A549 (cell line): ENCODE data around the gene PIGV. TPM values are rescaled to one million over a fixed set of nuclear protein-coding genes. Genes with fewer than 3 reads are reported as not detected.

Source experiments
- ATAC-seq, 2 experiments: fragments of 200-7000 bp in 1 of 2; fragments of >200 bp in 1 of 2; cut with Nextera tagmentation in 1 of 2; cut with Tn5 transposase in 1 of 2; 3 replicates each; pipeline versions ENCODE4 v1.8.0 to v1.9.1; 2018 to 2020; ENCODE audit warnings: mild to moderate bottlenecking in 1 of 2, moderate library complexity in 1 of 2
- CTCF ChIA-PET: fragments of 300-600 bp; sonication (Branson Sonifier 250); formaldehyde crosslinking; extraction: SDS; loops from one replicate; lab custom pipeline; 2021; ENCODE audit warnings: antibody characterized with exemption, inconsistent platforms; lab: Yijun Ruan, JAX
- POLR2A ChIA-PET: fragments of 350-600 bp; formaldehyde crosslinking; extraction: SDS; loops from one replicate; lab custom pipeline; 2021; ENCODE audit warnings: antibody characterized with exemption, inconsistent platforms; lab: Yijun Ruan, JAX
- DNase-seq, 2 experiments: peaks; one replicate each; pipeline versions ENCODE4 v3.0.0 to v3.0.0-alpha.2; 2011 to 2016; ENCODE audit warnings: low read depth in 1 of 2, low spot score in 1 of 2
- FAIRE-seq: peaks from 2 replicates; lab custom pipeline; 2011; peaks lifted over from hg19 to GRCh38; lab: Jason Lieb, UNC
- H3K27ac ChIP-seq, 2 experiments: fragments of >200 bp; sonication (Bioruptor Twin); formaldehyde crosslinking; 3 replicates each; pipeline ENCODE4 v1.5.1; 2016 to 2017
- H3K4me1 ChIP-seq: fragments of >200 bp; sonication (Bioruptor Twin); formaldehyde crosslinking; 3 replicates; pipeline ENCODE4 v1.6.1; 2016
- H3K4me2 ChIP-seq: fragments of >200 bp; sonication (Bioruptor Twin); formaldehyde crosslinking; 3 replicates; pipeline ENCODE4 v1.6.1; 2016
- H3K4me3 ChIP-seq: fragments of >200 bp; sonication (Bioruptor Twin); formaldehyde crosslinking; 3 replicates; pipeline ENCODE4 v1.5.1; 2016
- H3K9me3 ChIP-seq: fragments of >200 bp; sonication (Bioruptor Twin); formaldehyde crosslinking; 3 replicates; pipeline ENCODE4 v1.6.1; 2016
- BHLHE40 ChIP-seq: IDR thresholded peaks from 2 replicates; pipeline ENCODE4 v1.6.1; 2012; ENCODE audit warnings: low read depth, low read length, inconsistent platforms
- CEBPB ChIP-seq, 2 experiments: fragments of >200 bp in 1 of 2; sonication (Bioruptor Twin) in 1 of 2; formaldehyde crosslinking in 1 of 2; IDR thresholded peaks; 2 replicates each; pipeline ENCODE4 v1.6.1; 2012 to 2016
- CHD2 ChIP-seq: fragments of 150-350 bp; IDR thresholded peaks from 2 replicates; pipeline ENCODE4 v1.6.1; 2014; ENCODE audit warnings: low read length; ENCODE audit not compliant: partially characterized antibody
- EHMT2 ChIP-seq: fragments of 200-600 bp; sonication (generic); IDR thresholded peaks from 2 replicates; pipeline ENCODE4 v1.6.1; 2016; ENCODE audit warnings: antibody characterized with exemption, low read depth, mild to moderate bottlenecking, moderate library complexity
- ESRRA ChIP-seq: fragments of 150-350 bp; IDR thresholded peaks from 2 replicates; pipeline ENCODE4 v1.6.1; 2014; ENCODE audit warnings: mild to moderate bottlenecking, low read length, borderline replicate concordance
- FOSB ChIP-seq: fragments of 250-450 bp; sonication (Bioruptor Pico); IDR thresholded peaks from 2 replicates; pipeline ENCODE4 v1.5.0; 2020; ENCODE audit warnings: mild to moderate bottlenecking, moderate library complexity
- FOSL2 ChIP-seq, 2 experiments: fragments of 450-650 bp in 1 of 2; fragments of >200 bp in 1 of 2; sonication (Bioruptor Twin) in 1 of 2; formaldehyde crosslinking; IDR thresholded peaks; 2 replicates each; pipeline versions ENCODE4 v1.5.0 to v1.6.1; 2016 to 2020; ENCODE audit warnings: mild to moderate bottlenecking in 1 of 2, moderate library complexity in 1 of 2
- HOXA7 ChIP-seq: fragments of 250-450 bp; sonication (Bioruptor Pico); IDR thresholded peaks from 2 replicates; pipeline ENCODE4 v1.5.0; 2020; ENCODE audit warnings: mild to moderate bottlenecking, moderate library complexity
- HOXB13 ChIP-seq: fragments of 250-450 bp; sonication (Bioruptor Pico); IDR thresholded peaks from 2 replicates; pipeline ENCODE4 v1.5.0; 2020; ENCODE audit warnings: low read depth, mild to moderate bottlenecking, moderate library complexity
- JUN ChIP-seq, 2 experiments: fragments of >200 bp; sonication (Bioruptor Twin); formaldehyde crosslinking; IDR thresholded peaks; 2 replicates in 1 of 2; 3 replicates in 1 of 2; pipeline ENCODE4 v1.6.1; 2016 to 2017
- MAFK ChIP-seq: fragments of 450-650 bp; IDR thresholded peaks from 2 replicates; pipeline ENCODE4 v1.6.1; 2014; ENCODE audit not compliant: partially characterized antibody
- MAZ ChIP-seq: fragments of 150-350 bp; IDR thresholded peaks from 2 replicates; pipeline ENCODE4 v1.6.1; 2014; ENCODE audit warnings: antibody characterized with exemption, low read depth, low read length, borderline replicate concordance
- NFE2L2 ChIP-seq: fragments of 150-350 bp; conservative IDR thresholded peaks from 2 replicates; pipeline ENCODE4 v1.6.1; 2014; ENCODE audit warnings: low read length
- NR3C1 ChIP-seq: fragments of >200 bp; sonication (Bioruptor Twin); formaldehyde crosslinking; IDR thresholded peaks from 3 replicates; pipeline ENCODE4 v1.6.1; 2017
- POLR2A ChIP-seq: IDR thresholded peaks from 2 replicates; pipeline ENCODE4 v1.6.1; 2012; ENCODE audit warnings: mild to moderate bottlenecking, low read length
- RAD21 ChIP-seq, 2 experiments: fragments of >200 bp in 1 of 2; sonication (Bioruptor Twin) in 1 of 2; formaldehyde crosslinking in 1 of 2; IDR thresholded peaks in 1 of 2; conservative IDR thresholded peaks in 1 of 2; 2 replicates in 1 of 2; 3 replicates in 1 of 2; pipeline ENCODE4 v1.6.1; 2012 to 2018; ENCODE audit warnings: inconsistent platforms in 1 of 2
- RARB ChIP-seq: fragments of 250-450 bp; sonication (Bioruptor Pico); IDR thresholded peaks from 2 replicates; pipeline ENCODE4 v1.8.0; 2021; ENCODE audit warnings: mild to moderate bottlenecking, moderate library complexity
- RNF2 ChIP-seq: fragments of 200-600 bp; sonication (generic); IDR thresholded peaks from 2 replicates; pipeline ENCODE4 v1.6.1; 2016; ENCODE audit warnings: low read depth, mild to moderate bottlenecking, antibody characterized with exemption, moderate library complexity, borderline replicate concordance
- SREBF2 ChIP-seq: fragments of 450-650 bp; IDR thresholded peaks from 2 replicates; pipeline ENCODE4 v1.6.1; 2014; ENCODE audit warnings: mild to moderate bottlenecking, moderate library complexity
- TP53 ChIP-seq: fragments of 250-450 bp; sonication (Bioruptor Pico); IDR thresholded peaks from 2 replicates; pipeline ENCODE4 v1.5.0; 2021; ENCODE audit warnings: mild to moderate bottlenecking, moderate library complexity
- WGBS: methylation state at CpG from one replicate; pipeline ENCODE4 v1.1.6; 2017; ENCODE audit errors: missing lambda C conversion rate; 5-methylcytosine and 5-hydroxymethylcytosine counted together
- polyA plus RNA-seq, 4 experiments: library from polyadenylated mRNA; depleted of rRNA in 3 of 4; stranded (reverse); fragments of >200 nt; fragmentation: RNase III in 1 of 4; extraction: RNeasy Plus Mini Kit Qiagen cat#74134 plus additional on column Dnase treatment in 1 of 4; gene quantifications; 2 replicates in 3 of 4; 3 replicates in 1 of 4; pipeline ENCODE4 v1.2.3, GENCODE V29; 2011 to 2017
- TF ChIP-seq, protein P1 (sequence below): fragments of >200 bp; sonication (Bioruptor Twin); formaldehyde crosslinking; IDR thresholded peaks from 3 replicates; pipeline ENCODE4 v1.5.1; 2016
- TF ChIP-seq, protein P2 (sequence below): fragments of >200 bp; sonication (Bioruptor Twin); formaldehyde crosslinking; IDR thresholded peaks from 3 replicates; pipeline ENCODE4 v1.6.1; 2016
- TF ChIP-seq, protein P3 (sequence below): IDR thresholded peaks from 2 replicates; pipeline ENCODE4 v1.6.1; 2012
- TF ChIP-seq, protein P4 (sequence below): IDR thresholded peaks from 2 replicates; pipeline ENCODE4 v1.6.1; 2012; ENCODE audit warnings: low read depth, borderline replicate concordance

Gene PIGV
- polyA plus RNA-seq, 2 of the 4 experiments (the other 2 are of a cell fraction), result 7.0 to 16.2 TPM

DNA sequence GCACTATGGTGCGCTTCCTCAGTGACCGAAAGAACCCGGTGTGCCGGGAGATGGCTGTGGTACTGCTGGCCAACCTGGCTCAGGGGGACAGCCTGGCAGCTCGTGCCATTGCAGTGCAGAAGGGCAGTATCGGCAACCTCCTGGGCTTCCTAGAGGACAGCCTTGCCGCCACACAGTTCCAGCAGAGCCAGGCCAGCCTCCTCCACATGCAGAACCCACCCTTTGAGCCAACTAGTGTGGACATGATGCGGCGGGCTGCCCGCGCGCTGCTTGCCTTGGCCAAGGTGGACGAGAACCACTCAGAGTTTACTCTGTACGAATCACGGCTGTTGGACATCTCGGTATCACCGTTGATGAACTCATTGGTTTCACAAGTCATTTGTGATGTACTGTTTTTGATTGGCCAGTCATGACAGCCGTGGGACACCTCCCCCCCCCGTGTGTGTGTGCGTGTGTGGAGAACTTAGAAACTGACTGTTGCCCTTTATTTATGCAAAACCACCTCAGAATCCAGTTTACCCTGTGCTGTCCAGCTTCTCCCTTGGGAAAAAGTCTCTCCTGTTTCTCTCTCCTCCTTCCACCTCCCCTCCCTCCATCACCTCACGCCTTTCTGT, 7.3 kb upstream of the PIGV start (continued):
- TF ChIP-seq MAZ (no peak), BHLHE40 (no peak), SREBF2 (no peak), NR3C1 (no peak), FOSL2 (IDR thresholded peaks at IDR 0.05) (no peak), FOSL2 (CRISPR knock-in tag; IDR thresholded peaks at IDR 0.05) (no peak)
- TF ChIP-seq, protein P1, sequence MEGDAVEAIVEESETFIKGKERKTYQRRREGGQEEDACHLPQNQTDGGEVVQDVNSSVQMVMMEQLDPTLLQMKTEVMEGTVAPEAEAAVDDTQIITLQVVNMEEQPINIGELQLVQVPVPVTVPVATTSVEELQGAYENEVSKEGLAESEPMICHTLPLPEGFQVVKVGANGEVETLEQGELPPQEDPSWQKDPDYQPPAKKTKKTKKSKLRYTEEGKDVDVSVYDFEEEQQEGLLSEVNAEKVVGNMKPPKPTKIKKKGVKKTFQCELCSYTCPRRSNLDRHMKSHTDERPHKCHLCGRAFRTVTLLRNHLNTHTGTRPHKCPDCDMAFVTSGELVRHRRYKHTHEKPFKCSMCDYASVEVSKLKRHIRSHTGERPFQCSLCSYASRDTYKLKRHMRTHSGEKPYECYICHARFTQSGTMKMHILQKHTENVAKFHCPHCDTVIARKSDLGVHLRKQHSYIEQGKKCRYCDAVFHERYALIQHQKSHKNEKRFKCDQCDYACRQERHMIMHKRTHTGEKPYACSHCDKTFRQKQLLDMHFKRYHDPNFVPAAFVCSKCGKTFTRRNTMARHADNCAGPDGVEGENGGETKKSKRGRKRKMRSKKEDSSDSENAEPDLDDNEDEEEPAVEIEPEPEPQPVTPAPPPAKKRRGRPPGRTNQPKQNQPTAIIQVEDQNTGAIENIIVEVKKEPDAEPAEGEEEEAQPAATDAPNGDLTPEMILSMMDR, result no peak
- TF ChIP-seq, protein P2, sequence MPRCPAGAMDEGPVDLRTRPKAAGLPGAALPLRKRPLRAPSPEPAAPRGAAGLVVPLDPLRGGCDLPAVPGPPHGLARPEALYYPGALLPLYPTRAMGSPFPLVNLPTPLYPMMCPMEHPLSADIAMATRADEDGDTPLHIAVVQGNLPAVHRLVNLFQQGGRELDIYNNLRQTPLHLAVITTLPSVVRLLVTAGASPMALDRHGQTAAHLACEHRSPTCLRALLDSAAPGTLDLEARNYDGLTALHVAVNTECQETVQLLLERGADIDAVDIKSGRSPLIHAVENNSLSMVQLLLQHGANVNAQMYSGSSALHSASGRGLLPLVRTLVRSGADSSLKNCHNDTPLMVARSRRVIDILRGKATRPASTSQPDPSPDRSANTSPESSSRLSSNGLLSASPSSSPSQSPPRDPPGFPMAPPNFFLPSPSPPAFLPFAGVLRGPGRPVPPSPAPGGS, result no peak
- TF ChIP-seq, protein P3, sequence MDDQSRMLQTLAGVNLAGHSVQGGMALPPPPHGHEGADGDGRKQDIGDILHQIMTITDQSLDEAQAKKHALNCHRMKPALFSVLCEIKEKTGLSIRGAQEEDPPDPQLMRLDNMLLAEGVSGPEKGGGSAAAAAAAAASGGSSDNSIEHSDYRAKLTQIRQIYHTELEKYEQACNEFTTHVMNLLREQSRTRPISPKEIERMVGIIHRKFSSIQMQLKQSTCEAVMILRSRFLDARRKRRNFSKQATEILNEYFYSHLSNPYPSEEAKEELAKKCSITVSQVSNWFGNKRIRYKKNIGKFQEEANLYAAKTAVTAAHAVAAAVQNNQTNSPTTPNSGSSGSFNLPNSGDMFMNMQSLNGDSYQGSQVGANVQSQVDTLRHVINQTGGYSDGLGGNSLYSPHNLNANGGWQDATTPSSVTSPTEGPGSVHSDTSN, result no peak

DNA sequence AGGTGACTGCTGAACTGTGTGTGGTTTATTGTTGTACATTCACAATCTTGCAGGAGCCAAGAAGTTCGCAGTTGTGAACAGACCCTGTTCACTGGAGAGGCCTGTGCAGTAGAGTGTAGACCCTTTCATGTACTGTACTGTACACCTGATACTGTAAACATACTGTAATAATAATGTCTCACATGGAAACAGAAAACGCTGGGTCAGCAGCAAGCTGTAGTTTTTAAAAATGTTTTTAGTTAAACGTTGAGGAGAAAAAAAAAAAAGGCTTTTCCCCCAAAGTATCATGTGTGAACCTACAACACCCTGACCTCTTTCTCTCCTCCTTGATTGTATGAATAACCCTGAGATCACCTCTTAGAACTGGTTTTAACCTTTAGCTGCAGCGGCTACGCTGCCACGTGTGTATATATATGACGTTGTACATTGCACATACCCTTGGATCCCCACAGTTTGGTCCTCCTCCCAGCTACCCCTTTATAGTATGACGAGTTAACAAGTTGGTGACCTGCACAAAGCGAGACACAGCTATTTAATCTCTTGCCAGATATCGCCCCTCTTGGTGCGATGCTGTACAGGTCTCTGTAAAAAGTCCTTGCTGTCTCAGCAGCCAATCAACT, 6.4 kb upstream of the PIGV start:
- H3K27ac ChIP-seq, result no peak overlapping the region
- WGBS, result 86% methylated on average over 11 of the region's 11 CpGs
- no peak for DNase-seq
- CTCF ChIA-PET, result interaction anchor here (0.7 to 1.2 kb wide), 4 partner anchors 8 to 104 kb away, joined by 3 to 4 read pairs (median 4); no protein-coding TSS in a partner anchor
- H3K4me2 ChIP-seq, result no peak overlapping the region
- TF ChIP-seq RNF2, result no peak
- peak; percentile 70 for TF ChIP-seq MAFK
- TF ChIP-seq, all 56 proteins: peak for 1
- no peak for FAIRE-seq
- H3K9me3 ChIP-seq, result no peaks in the 10 kb centered on the region
- no peak for ATAC-seq
- POLR2A ChIA-PET, result no interaction called here
- peaks cover 44% of the 10 kb centered on the region for H3K4me1 ChIP-seq
- H3K4me3 ChIP-seq, result no peak overlapping the region

DNA sequence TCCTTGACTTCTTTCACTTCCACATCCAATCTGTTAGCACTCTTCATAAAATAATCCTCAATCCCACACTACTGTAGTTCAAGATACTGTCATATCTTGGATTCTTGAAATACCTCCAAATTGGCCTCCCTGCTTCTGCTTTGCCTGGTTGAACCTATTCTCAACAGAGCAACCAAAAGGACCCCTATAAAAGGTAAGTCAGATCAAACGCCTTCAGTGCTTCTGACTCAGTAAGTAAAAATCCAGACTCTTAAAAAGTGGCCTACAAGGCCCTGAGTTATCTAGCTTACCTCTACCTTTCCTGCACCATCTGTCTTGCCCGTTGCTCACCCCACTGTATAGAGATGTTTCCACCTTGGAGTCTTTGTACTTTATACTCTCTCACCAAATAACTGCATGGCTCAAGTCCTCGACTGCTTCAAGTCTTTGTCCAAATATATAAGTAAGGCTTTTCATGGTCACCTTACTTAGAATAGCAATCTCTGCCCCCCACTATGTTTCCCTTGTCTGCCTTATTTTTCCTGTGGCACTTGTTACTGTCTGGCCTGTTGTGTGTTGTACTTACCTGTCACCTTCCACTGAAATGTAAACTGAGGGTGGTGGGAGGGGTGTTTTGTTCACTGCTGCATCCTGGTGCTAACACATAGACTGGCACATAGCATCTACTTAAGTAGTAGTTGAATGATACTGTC, 5.1 kb upstream of the PIGV start:
- ChIA-PET CTCF (interaction anchor here (1.3 kb wide), 1 partner anchor 105 kb away, joined by 4 read pairs; no protein-coding TSS in a partner anchor), POLR2A (no interaction called here)
- Histone ChIP-seq H3K4me1 (peaks cover 53% of the 10 kb centered on the region), H3K9me3 (no peaks in the 10 kb centered on the region), H3K27ac (no peak overlapping the region), H3K4me2 (no peak overlapping the region)
- FAIRE-seq (no peak), ATAC-seq (no peak), DNase-seq (no peak)
- TF ChIP-seq CHD2, result no peak
- TF ChIP-seq CEBPB (IDR thresholded peaks at IDR 0.05), result no peak
- TF ChIP-seq MAZ, result no peak
- TF ChIP-seq, protein P4, sequence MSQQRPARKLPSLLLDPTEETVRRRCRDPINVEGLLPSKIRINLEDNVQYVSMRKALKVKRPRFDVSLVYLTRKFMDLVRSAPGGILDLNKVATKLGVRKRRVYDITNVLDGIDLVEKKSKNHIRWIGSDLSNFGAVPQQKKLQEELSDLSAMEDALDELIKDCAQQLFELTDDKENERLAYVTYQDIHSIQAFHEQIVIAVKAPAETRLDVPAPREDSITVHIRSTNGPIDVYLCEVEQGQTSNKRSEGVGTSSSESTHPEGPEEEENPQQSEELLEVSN, result no peak
- no peak for TF ChIP-seq HOXB13 (CRISPR knock-in tag)
- TF ChIP-seq ESRRA, result no peak
- no peak for TF ChIP-seq RAD21 (conservative IDR thresholded peaks at IDR 0.05 in 1 of 2, IDR thresholded peaks at IDR 0.05 in 1 of 2)
- no peak for TF ChIP-seq RARB (CRISPR knock-in tag)
- no peak for TF ChIP-seq TP53
- no peak for TF ChIP-seq HOXA7 (CRISPR knock-in tag)
- TF ChIP-seq NFE2L2, result no peak
- no peak for TF ChIP-seq FOSB (CRISPR knock-in tag)
- TF ChIP-seq POLR2A, result no peak
- no peak for TF ChIP-seq EHMT2
- TF ChIP-seq JUN (IDR thresholded peaks at IDR 0.05), result no peak
- TF ChIP-seq, all 56 proteins: peak for 0
- 73% methylated on average over 3 of the region's 3 CpGs for WGBS
- H3K4me3 ChIP-seq, result no peak overlapping the region
